Stimulated activated naive CD8-positive, alpha-beta T cell treated with anti-CD3 and anti-CD28 coated beads, Interleukin-15, amount 100 ng/mL, for 72 hours (primary cell): ENCODE measurements around the gene TTPAL.

Source experiments
- ATAC-seq: fragments of 150-1000 bp; cut with Tn5 transposase; 2 replicates; pipeline ENCODE4 v1.10.0; 2021; ENCODE audit warnings: mild to moderate bottlenecking, moderate library complexity
- DNase-seq, 2 donors: peaks; one replicate each; pipeline ENCODE4 v3.0.0; 2021 to 2022
- H3K27ac Mint-ChIP-seq, 2 donors: one replicate each; pipeline ENCODE4 v1.8.0; 2022; ENCODE audit warnings: mild to moderate bottlenecking in 2 of 2, mixed read lengths in 2 of 2, moderate library complexity in 2 of 2
- H3K27me3 Mint-ChIP-seq: one replicate; pipeline ENCODE4 v1.8.0; 2022; ENCODE audit warnings: mixed read lengths
- H3K4me1 Mint-ChIP-seq: one replicate; pipeline ENCODE4 v1.8.0; 2022; ENCODE audit warnings: mild to moderate bottlenecking, mixed read lengths
- H3K4me3 Mint-ChIP-seq, 2 donors: one replicate each; pipeline ENCODE4 v1.8.0; 2022; ENCODE audit warnings: mild to moderate bottlenecking in 2 of 2, mixed read lengths in 2 of 2, moderate library complexity in 1 of 2
- H3K9me3 Mint-ChIP-seq, 2 donors: one replicate each; pipeline ENCODE4 v1.8.0; 2022; ENCODE audit warnings: mixed read lengths in 2 of 2

Gene TTPAL

GRCh38 chr20:44495802-44496481, 20.3 kb downstream of the TTPAL start:
- no peaks in the 10 kb centered on the region for H3K27me3 Mint-ChIP-seq
- H3K4me1 Mint-ChIP-seq: peaks cover 50% of the 10 kb centered on the region

GRCh38 chr20:44496976-44497375, 21.3 kb downstream of the TTPAL start:
- ATAC-seq: peak; percentile 57
- Mint-ChIP-seq H3K9me3 (no peaks in the 10 kb centered on the region), H3K4me3 (no peak overlapping the region), H3K4me1 (peaks cover 42% of the 10 kb centered on the region), H3K27ac (peak overlapping the region; percentile 21 to 67), H3K27me3 (no peaks in the 10 kb centered on the region)
- DNase-seq: no peak

More at GRCh38 chr20:44495802-44496481, 20.3 kb downstream of the TTPAL start:
- peak overlapping the region in 1 of 2 donors; percentile 13 for H3K4me3 Mint-ChIP-seq
- peak in 1 of 2 donors; percentile 22 for DNase-seq
- H3K27ac Mint-ChIP-seq: peak overlapping the region; percentile 68 to 88
- ATAC-seq: peak; percentile 93
- H3K9me3 Mint-ChIP-seq: no peaks in the 10 kb centered on the region

GRCh38 chr20:44497761-44498160, 22.1 kb downstream of the TTPAL start:
- peaks cover 34% of the 10 kb centered on the region for H3K4me1 Mint-ChIP-seq
- DNase-seq: no peak
- H3K9me3 Mint-ChIP-seq: no peaks in the 10 kb centered on the region
- H3K4me3 Mint-ChIP-seq: no peak overlapping the region
- peak overlapping the region in 1 of 2 donors; percentile 45 for H3K27ac Mint-ChIP-seq
- no peaks in the 10 kb centered on the region for H3K27me3 Mint-ChIP-seq
- ATAC-seq: no peak

GRCh38 chr20:44500221-44500620, 24.5 kb downstream of the TTPAL start:
- ATAC-seq: no peak
- Mint-ChIP-seq H3K4me3 (no peak overlapping the region), H3K9me3 (no peaks in the 10 kb centered on the region), H3K27me3 (no peaks in the 10 kb centered on the region), H3K4me1 (peaks cover 26% of the 10 kb centered on the region), H3K27ac (peak overlapping the region in 1 of 2 donors; percentile 71)
- DNase-seq: no peak

- Mint-ChIP-seq H3K9me3 (no peaks in the 10 kb centered on the region), H3K4me3 (no peak overlapping the region), H3K27me3 (no peaks in the 10 kb centered on the region), H3K4me1 (peaks cover 14% of the 10 kb centered on the region), H3K27ac (peak overlapping the region; percentile 22 to 61)
- ATAC-seq: no peak
- no peak for DNase-seq
Observed at GRCh38 chr20:44501448-44501847, 25.8 kb downstream of the TTPAL start.

- ATAC-seq: no peak
- Mint-ChIP-seq H3K4me1 (no peaks in the 10 kb centered on the region), H3K27ac (no peak overlapping the region), H3K4me3 (no peak overlapping the region), H3K9me3 (no peaks in the 10 kb centered on the region), H3K27me3 (no peaks in the 10 kb centered on the region)
- DNase-seq: no peak
Observed at GRCh38 chr20:44502968-44503367, 27.3 kb downstream of the TTPAL start.

GRCh38 chr20:44504402-44505307, 29.0 kb downstream of the TTPAL start:
- Mint-ChIP-seq H3K27ac (no peak overlapping the region), H3K4me3 (no peak overlapping the region), H3K4me1 (no peaks in the 10 kb centered on the region), H3K27me3 (no peaks in the 10 kb centered on the region), H3K9me3 (no peaks in the 10 kb centered on the region)
- DNase-seq: no peak
- ATAC-seq: no peak

- Mint-ChIP-seq H3K27me3 (no peaks in the 10 kb centered on the region), H3K4me3 (no peak overlapping the region), H3K27ac (no peak overlapping the region), H3K9me3 (no peaks in the 10 kb centered on the region), H3K4me1 (peaks cover 12% of the 10 kb centered on the region)
- DNase-seq (no peak), ATAC-seq (no peak)
Observed at GRCh38 chr20:44509762-44510161, 34.1 kb downstream of the TTPAL start.

GRCh38 chr20:44513871-44514270, 38.2 kb downstream of the TTPAL start:
- H3K27me3 Mint-ChIP-seq: no peaks in the 10 kb centered on the region
- H3K4me1 Mint-ChIP-seq: peaks cover 30% of the 10 kb centered on the region
- no peak for DNase-seq
- no peak overlapping the region for H3K27ac Mint-ChIP-seq
- no peaks in the 10 kb centered on the region for H3K9me3 Mint-ChIP-seq
- H3K4me3 Mint-ChIP-seq: no peak overlapping the region
- peak; percentile 57 for ATAC-seq

- ATAC-seq (no peak), DNase-seq (no peak)
- peaks cover 51% of the 10 kb centered on the region for H3K4me1 Mint-ChIP-seq
- H3K27me3 Mint-ChIP-seq: no peaks in the 10 kb centered on the region
- H3K4me3 Mint-ChIP-seq: no peak overlapping the region
- peak overlapping the region in 1 of 2 donors; percentile 48 for H3K27ac Mint-ChIP-seq
- H3K9me3 Mint-ChIP-seq: no peaks in the 10 kb centered on the region
Observed at GRCh38 chr20:44516491-44516890, 40.8 kb downstream of the TTPAL start.

- Mint-ChIP-seq H3K27me3 (no peaks in the 10 kb centered on the region), H3K4me3 (no peak overlapping the region), H3K9me3 (no peaks in the 10 kb centered on the region), H3K27ac (no peak overlapping the region), H3K4me1 (peaks cover 55% of the 10 kb centered on the region)
- ATAC-seq (no peak), DNase-seq (no peak)
Observed at GRCh38 chr20:44517454-44517853, 41.8 kb downstream of the TTPAL start.

GRCh38 chr20:44518248-44518647, 42.6 kb downstream of the TTPAL start:
- Mint-ChIP-seq H3K27me3 (no peaks in the 10 kb centered on the region), H3K4me3 (no peak overlapping the region)

GRCh38 chr20:44520881-44521280, 45.2 kb downstream of the TTPAL start:
- H3K9me3 Mint-ChIP-seq: no peaks in the 10 kb centered on the region
- no peaks in the 10 kb centered on the region for H3K27me3 Mint-ChIP-seq
- ATAC-seq (no peak), DNase-seq (no peak)
- peaks cover 49% of the 10 kb centered on the region for H3K4me1 Mint-ChIP-seq
- peak overlapping the region; percentile 79 to 87 for H3K4me3 Mint-ChIP-seq
- peak overlapping the region; percentile 71 to 95 for H3K27ac Mint-ChIP-seq

More at GRCh38 chr20:44518248-44518647, 42.6 kb downstream of the TTPAL start:
- H3K4me1 Mint-ChIP-seq: peaks cover 63% of the 10 kb centered on the region
- ATAC-seq (no peak), DNase-seq (no peak)
- H3K9me3 Mint-ChIP-seq: no peaks in the 10 kb centered on the region
- H3K27ac Mint-ChIP-seq: peak overlapping the region in 1 of 2 donors; percentile 5

- peak; percentile 99 for ATAC-seq
- Mint-ChIP-seq H3K27me3 (no peaks in the 10 kb centered on the region), H3K27ac (peak within 1 kb of the TSS; percentile 95), H3K9me3 (no peaks in the 10 kb centered on the region), H3K4me1 (peaks cover 49% of the 10 kb centered on the region), H3K4me3 (peak within 1 kb of the TSS; percentile 79 to 87)
- DNase-seq: peak; percentile 96 to 97
Observed at GRCh38 chr20:44521484-44522481, 46.1 kb downstream of the TTPAL start, which contains the start of gene SERINC3. TSS of gene SERINC3 (minus strand) at chr20:44522070. CDS start at chr20:44521951, 119 bp downstream.

GRCh38 chr20:44522841-44523240, 47.2 kb downstream of the TTPAL start:
- no peak overlapping the region for H3K27ac Mint-ChIP-seq
- no peaks in the 10 kb centered on the region for H3K9me3 Mint-ChIP-seq
- H3K4me3 Mint-ChIP-seq: peak overlapping the region; percentile 4 to 87
- peaks cover 46% of the 10 kb centered on the region for H3K4me1 Mint-ChIP-seq
- ATAC-seq (no peak), DNase-seq (no peak)
- H3K27me3 Mint-ChIP-seq: no peaks in the 10 kb centered on the region
